Amniotic epithelial cell (primary cell): ENCODE results near the gene ZBED5.
"Not testable (repeated sequence)": the region's sequence is repeated elsewhere in the genome, so short reads cannot be mapped to it uniquely, and the experiment has no call there.

Experiments
- DNase-seq: peaks from one replicate; pipeline ENCODE4 v3.0.0-alpha.2; 2010; ENCODE audit warnings: low read depth

The ZBED5 gene

DNA sequence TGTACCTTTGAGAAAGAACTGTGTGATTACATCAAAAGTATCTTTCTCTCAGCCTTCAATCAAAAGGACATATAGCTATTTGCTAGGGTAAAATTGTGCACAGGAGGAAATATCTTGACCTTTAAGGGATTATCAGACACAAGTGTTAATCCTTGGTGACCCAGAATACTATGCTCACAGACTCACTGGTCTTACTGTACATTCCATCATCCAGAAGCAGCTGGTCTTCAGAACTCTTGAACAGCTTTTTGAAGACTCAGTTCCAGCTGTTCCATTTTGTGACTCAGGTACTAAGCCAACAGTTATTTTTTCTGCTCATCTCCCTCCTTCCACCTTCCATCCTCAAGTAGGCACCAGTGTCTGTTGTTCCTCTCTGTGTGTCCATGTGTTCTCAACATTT is 19.8 kb downstream of the ZBED5 start:
- peak; percentile 9 for DNase-seq

DNA sequence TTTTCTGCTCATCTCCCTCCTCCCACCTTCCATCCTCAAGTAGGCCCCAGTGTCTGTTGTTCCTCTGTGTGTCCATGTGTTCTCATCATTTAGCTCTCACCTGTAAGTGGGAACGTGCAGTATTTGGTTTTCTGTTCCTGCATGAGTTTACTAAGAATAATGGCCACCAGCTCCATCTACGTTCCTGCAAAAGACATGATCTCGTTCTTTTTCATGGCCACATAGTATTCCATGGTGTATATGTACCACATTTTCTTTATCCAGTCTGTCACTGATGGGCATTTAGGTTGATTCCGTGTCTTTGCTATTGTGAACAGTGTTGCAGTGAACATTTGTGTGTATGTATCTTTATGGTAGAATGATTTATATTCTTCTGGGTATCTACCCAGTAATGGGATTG is 21.0 kb downstream of the ZBED5 start:
- DNase-seq, result not testable (repeated sequence)

DNA sequence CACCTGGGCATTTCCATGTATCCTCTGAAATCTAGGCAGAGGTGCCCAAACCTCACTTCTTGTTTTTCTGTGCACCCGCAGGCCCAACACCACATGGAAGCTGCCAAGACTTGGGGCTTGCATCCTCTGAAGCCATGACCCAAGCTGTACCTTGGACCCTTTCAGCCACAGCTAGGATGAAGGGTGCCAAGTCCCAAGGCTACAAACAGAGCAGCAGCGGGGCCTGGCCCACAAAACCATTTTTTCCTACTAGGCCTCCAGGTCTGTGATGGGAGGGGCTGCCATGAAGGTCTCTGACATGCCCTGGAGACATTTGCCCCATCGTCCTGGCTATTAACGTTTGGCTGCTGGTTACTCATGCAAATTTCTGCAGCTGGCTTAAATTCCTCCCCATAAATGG is 28.7 kb downstream of the ZBED5 start:
- no peak for DNase-seq

DNA sequence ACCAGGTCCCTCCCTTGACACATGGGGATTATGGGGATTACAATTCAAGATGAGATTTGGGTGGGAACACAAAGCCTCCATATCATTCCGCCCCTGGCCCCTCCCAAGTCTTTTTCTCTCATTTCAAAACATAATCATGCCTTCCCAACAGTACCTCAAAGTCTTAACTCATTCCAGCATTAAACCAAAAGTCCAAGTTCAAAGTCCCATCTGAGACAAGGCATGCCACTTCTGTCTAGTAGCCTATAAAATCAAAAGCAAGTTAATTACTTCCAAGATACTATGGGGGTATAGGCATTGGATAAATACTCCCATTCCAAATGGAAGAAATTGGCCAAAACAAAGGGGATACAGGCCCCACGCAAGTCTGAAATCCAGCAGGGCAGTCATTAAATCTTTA is 29.5 kb downstream of the ZBED5 start:
- no peak for DNase-seq

DNA sequence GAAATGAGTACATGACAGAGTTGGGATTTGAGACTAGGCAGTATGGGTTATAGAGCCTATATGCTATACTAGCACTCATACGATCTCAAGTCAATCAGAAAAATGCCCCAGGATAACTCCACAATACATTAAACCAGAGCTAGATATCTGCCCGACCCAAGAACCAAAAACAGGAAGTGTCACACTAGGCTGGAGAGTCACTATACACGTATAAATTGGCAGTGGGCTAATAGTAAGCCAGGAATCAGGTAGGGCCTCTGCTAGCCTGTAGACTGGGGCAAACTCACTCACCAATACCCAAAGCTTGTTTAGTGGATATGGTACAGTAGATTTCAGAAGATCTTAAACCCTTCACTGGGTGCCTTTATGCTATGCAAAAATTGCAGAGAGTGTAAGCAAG is 33.0 kb downstream of the ZBED5 start:
- no peak for DNase-seq

DNA sequence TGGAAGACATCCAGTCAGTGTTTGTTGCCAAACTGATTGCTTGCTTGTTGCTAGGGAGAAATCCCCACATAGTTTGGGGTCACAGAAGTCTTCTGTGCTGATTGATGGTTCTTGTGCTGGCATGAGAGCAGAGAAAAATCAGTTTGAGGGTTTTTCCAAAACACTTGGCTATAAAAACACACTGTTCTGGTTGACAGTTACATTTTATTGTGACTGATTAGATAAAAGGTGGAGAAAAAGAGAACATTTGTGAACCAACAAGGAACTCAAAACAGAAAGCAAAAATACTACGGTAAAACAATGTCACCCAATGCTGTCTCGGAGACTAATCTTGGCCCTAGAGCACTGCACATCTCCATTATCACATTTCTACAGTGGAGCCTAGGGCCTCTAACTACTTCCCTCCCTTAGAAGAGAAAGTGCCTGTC is 34.7 kb downstream of the ZBED5 start:
- DNase-seq, result peak; percentile 37

DNA sequence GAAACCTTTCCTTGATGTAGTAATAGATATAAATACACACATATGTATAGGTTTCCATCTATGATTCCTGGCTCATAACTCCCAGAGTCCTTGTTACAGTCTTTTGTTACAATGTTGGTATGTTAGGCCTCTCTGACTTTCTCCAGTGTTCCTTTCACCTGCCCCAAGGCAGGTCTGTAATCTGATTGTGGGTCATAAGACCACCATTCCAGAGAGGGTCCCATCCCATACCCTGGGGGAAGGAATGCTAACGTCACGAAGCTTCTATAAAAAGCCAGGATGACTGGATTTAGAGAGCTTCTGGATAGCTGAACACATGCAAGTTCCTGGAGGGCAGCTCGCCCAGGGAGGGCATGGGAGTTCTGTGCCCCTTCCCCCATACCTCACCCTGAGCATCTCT is 35.4 kb downstream of the ZBED5 start:
- DNase-seq, result not testable (repeated sequence)

DNA sequence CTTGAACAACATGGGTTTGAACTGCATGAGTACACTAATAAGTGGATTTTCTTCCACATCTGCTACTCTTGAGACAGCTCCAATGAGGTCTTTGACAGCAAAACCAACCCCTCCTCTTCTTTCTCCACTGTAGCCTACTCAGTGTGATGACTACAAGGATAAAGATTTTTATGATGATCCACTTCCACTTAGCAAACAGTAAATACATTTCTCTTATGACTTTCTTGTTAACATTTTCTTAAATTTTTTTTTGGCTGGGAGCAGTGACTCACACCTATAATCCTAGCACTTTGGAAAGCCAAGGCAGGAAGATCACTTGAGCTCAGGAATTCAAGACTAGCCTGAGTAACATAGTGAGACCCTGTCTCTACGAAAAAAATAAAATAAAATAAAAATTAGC is 39.3 kb downstream of the ZBED5 start:
- DNase-seq, result peak; percentile 94

DNA sequence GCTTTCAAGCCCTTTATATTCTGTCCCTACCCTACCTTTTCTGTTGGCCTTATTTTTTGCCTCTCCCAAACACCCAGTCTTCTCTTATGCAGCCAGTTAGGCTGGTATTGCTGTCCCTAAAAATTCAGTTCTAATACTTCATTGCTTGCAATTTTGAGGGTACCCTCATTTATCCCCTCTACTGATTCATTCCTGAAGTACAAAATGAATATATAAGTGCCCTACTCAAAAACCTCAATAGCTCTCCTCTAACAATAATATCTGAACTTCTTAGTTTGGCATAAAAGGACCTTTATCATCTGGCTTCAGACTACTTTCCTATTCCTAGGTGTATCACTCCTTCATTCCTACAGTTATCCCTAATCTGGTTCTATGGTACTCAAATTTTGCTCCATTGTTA is 43.9 kb downstream of the ZBED5 start:
- DNase-seq, result no peak

DNA sequence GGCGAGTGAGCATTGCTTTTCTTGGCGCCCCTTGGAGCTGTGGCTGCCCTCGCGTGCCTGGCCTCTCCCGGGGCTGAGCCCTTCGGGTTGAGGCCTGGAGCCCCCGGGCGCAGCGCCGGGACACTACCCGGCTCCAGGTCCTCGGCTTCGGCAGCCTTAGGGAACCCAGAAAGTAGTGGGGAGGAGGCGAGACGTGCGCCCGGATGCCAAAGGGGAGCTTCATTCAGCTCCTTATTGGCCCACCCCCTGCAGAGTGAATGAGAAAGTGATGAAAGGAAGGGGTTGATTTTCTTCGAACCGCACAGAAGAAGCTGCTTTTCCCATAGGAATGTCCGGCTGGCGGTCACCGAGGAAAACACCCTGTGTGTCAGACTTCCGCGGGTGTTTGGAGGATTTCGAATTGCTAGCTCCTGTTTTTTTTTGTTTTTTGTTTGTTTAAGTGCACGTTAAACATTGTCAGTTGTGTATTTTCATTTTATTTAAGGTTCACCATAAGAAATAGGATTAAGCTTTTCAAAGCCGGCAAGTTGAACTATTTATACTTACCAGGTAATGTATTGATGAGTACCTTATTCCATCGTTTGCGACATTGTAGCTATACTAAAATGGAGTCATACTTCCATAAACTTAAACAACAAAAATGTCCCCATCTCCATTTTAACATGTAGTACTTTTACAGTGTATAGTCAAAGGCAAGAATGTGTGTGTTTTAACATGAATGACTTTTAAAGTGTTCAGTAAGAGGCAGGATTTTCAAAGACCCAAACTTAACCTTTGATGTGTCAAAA is 48.3 kb downstream of the ZBED5 start:
- DNase-seq, result peak; percentile 77

DNA sequence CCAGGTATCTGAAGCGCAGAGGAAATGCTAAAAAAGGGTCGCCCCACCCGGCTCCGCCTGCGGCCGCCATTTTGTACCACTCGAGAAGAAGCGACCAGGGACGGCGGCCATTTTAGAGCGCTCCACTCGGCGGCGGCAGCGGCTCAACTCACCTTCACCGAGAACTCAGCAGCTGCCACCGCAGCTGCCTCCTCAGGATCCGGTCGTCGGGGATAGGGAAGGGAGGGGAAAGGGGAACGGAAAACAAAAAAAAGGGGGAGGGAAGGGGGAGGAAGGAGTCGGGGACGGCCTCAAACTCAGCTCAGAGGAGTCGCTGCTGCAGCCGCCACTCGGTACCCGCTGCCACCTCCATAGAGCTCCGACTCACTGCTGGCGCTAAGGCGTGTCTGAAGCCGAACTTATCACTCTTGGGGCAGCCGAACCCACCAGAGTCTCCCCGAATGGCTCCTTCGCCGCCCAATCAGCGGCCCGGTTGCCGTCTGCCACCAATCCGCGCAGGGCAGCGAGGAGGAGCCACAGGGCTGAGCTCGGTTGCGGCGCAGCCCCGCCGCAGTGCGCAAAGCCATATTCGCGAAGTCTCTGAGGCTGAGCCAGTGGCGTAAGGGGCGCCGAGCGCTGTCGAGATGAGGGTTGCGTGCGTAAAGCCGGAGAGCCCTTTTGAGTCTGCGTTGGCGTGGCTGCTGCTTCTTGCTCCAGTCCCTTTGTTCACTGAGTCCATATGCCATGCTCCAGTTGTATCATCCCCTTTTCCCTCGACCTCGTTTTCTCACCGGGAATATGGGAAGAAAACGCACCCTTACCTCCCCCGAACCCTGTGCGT is 49.1 kb downstream of the ZBED5 start, which contains the start of gene EIF4G2:
Gene EIF4G2 (minus strand): TSS at position 374 of the 820 bp plus-strand sequence.
- peak; percentile 98 for DNase-seq

DNA sequence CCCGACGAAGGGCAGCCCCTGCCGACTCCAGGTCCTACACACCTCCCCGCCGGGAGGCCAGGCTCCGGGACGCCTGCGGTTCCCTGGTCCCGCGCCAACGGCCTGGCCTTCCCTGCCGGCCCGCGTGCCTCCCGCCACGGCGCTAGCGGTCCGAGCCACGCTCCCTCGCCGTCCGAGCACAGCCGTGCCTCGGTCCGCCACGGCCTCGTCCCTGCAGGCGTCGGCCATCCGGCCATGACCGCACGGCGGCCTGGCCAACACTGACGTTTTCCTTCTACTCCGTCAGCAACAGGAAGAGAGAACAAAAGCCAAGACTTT is 49.7 kb downstream of the ZBED5 start:
- no peak for DNase-seq

DNA sequence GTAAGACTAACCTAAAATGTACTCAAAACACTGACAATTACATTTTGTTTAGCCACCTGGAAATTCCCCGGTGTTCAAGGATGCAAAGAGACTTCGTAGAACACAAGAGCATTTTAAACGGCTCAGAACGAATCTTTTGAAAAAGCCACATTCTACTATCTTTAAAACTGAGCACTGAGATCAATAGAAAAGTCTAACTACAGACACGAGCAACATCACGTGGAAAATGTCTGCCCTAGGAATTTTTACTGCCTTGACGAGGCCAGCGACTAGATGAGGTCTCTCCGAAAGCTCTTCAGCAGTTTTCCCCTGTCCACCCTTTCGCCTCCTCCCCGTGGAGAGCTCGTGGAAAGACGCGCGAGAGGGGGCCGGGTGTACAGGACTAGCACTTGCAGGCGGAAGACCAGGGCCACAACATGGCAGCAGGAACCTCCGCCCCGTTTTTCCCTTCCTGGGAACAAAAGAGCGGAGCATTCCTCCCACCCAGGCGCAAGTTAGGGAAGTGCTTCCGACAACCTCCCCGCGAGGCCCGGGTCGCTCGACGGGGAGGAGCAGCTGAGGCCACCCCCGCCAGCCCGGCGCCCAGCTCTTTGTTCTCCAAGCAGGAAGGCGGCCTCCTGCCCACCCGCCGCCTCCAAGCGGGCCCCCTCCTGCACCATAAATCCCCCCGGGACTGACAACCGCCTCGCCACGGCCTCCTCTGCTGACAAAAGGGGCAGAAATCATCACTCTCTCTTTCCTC is 50.2 kb downstream of the ZBED5 start:
- DNase-seq, result peak; percentile 50

DNA sequence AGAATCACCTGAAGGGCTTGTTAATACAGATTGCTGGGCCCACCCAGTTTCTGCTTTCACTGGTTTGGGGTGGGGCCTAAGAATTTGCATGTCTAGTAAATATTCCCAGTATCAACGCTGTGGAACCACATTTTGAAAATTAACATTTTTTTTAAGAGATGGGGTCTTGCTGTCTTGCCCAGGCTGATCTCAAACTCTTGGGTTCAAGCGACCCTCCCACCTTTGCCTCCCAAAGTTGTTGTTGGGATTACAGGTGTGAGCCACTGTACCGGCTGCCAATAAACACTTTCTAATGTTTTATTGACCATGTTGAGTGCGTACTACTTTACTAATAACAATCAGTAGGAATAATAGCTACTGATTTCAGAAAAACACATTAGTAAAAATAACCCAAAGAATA is 51.6 kb downstream of the ZBED5 start:
- DNase-seq, result no peak

DNA sequence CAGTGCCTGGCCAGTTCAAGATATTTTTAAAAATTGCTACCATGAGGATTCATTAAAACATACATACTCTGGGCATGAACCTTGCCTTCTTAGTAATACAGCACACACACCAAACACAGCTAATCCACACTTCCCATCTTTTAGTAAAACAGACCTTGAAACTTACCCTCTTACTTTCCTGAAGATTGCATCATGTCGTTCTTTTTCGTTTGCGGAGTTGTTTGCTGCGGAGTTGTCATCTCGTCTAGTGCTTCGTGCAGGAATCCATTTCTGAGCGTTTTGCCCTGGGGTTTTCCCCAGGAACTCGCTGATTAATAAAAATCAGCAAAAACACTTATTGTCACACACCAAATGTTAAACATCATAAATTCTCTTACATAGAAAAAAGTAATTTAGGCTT is 52.1 kb downstream of the ZBED5 start:
- DNase-seq, result no peak

DNA sequence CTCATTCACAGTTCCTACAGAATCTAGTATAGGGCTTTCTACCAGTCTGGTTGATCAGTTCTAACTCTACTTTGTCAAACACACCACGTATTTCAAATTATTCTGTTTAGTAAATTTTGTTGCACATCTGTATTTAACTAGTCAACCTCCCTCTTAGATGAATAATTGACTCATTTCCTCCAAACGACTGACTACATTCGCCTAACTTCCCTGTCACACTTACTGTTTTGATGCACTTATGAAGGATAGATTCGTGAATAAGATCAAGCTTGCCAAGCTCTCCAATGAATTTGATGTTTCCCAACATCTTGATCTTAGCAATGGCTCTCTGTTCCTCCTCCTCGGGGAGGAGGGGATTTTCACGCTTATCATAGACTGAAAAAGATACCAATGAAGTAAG is 54.2 kb downstream of the ZBED5 start:
- DNase-seq, result no peak
